B cell (primary cell): ENCODE measurements around the gene BIN2.

Source experiments
- CTCF ChIP-seq: fragments of 200-600 bp; IDR thresholded peaks from one replicate; pipeline ENCODE4 v1.8.0; 2022; ENCODE audit warnings: antibody characterized with exemption, mild to moderate bottlenecking
- EZH2 ChIP-seq: IDR thresholded peaks from 2 replicates; pipeline ENCODE4 v1.6.1; 2012; ENCODE audit warnings: borderline replicate concordance, low read depth, mild to moderate bottlenecking, moderate library complexity, low read length; ENCODE audit not compliant: insufficient read depth, poor library complexity, severe bottlenecking

GRCh38 chr12:51326698-51327439 lies 2.9 kb upstream of the BIN2 start:
- TF ChIP-seq CTCF (no peak), EZH2 (no peak)
